HAP-1 (cell line): ENCODE data around the gene CFAP65.

ENCODE experiments used
- DNase-seq, 2 experiments: peaks; one replicate each; pipeline ENCODE4 v3.0.0-alpha.2; 2016 to 2020; ENCODE audit warnings: low spot score in 2 of 2
- H3K27me3 ChIP-seq: fragments of 250-450 bp; sonication (Bioruptor Pico); 2 replicates; pipeline ENCODE4 v1.5.1; 2020; ENCODE audit warnings: low read depth, mild to moderate bottlenecking, moderate library complexity
- H3K36me3 ChIP-seq: fragments of 250-450 bp; sonication (Bioruptor Pico); replicated peaks from 2 replicates; pipeline ENCODE4 v1.5.1; 2020; ENCODE audit warnings: mild to moderate bottlenecking
- H3K4me1 ChIP-seq: fragments of 250-450 bp; sonication (Bioruptor Pico); 2 replicates; pipeline ENCODE4 v1.5.1; 2020; ENCODE audit warnings: mild to moderate bottlenecking
- H3K4me3 ChIP-seq: fragments of 250-450 bp; sonication (Bioruptor Pico); 2 replicates; pipeline ENCODE4 v1.5.1; 2020; ENCODE audit warnings: mild to moderate bottlenecking, moderate library complexity
- H3K9me3 ChIP-seq: fragments of 250-450 bp; sonication (Bioruptor Pico); 2 replicates; pipeline ENCODE4 v1.5.1; 2020; ENCODE audit warnings: mild to moderate bottlenecking, moderate library complexity
- in situ Hi-C: fragments of 300-500 bp; cut with MboI; formaldehyde crosslinking; loops from 3 replicates; pipeline ENCODE4 v1.14.3; 2020; ENCODE audit warnings: low sequenced_read_pairs, inconsistent platforms, mixed read lengths

Gene CFAP65

DNA sequence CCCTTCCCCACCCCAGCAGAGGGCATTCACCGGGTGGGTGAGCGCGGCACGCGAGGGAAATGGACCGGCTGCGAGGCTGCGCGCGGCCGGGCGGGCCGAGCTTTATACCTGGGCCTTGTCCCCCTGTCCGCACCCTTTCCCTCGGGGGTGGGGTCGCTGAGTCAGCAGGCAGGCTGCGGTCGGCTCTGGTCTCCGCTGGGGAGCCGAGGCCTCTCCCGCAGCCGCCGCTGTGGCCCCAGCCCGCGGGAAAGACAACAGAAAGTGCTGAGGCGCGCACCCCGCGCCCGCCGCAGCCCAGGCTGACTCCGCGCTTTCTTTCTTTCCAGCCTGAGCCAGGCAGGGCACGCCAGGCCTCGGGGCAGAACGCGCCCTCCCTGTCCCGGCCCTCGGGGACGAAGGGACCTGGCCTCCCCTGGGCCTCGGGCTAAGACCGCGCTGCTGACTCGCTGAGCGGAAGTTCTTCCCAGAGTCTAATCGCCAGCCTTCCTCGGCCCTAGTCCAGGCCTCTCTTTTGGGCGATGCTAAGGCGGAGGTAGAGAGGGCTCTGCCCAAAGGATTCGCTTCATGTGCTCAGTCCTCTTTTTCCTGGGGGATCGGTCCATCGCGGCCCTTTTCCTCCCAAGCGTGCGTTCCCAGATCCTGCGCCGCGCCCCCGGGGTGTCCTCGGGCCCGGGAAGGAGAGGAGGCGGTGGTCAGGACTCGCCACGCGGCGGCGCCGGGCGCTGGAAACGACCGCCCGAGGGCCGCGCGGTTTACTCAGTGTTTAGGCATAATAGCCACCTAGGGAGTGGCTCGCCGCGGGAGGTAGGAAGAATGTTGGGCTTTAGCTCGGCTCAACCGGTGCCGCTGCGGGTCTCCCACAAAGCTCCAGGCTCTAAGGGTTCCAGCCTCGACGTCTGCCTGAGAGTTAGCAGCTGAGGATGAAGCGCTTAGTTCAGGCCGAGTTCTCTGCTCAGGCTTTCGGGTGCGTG lies 47.7 kb downstream of the CFAP65 start, which contains the start of gene CRYBA2:
TSS of gene CRYBA2 (minus strand) at position 78 of the 971 bp plus-strand sequence. CDS start 246 bp downstream, outside the sequence.
- Histone ChIP-seq H3K27me3 (peaks cover 55% of the 10 kb centered on the region), H3K36me3 (no peaks in the 10 kb centered on the region), H3K4me3 (no peak within 1 kb of the TSS), H3K4me1 (no peaks in the 10 kb centered on the region), H3K9me3 (no peaks in the 10 kb centered on the region)
- in situ Hi-C loops, result no loop called here
- DNase-seq, result peak; percentile 28 to 55

DNA sequence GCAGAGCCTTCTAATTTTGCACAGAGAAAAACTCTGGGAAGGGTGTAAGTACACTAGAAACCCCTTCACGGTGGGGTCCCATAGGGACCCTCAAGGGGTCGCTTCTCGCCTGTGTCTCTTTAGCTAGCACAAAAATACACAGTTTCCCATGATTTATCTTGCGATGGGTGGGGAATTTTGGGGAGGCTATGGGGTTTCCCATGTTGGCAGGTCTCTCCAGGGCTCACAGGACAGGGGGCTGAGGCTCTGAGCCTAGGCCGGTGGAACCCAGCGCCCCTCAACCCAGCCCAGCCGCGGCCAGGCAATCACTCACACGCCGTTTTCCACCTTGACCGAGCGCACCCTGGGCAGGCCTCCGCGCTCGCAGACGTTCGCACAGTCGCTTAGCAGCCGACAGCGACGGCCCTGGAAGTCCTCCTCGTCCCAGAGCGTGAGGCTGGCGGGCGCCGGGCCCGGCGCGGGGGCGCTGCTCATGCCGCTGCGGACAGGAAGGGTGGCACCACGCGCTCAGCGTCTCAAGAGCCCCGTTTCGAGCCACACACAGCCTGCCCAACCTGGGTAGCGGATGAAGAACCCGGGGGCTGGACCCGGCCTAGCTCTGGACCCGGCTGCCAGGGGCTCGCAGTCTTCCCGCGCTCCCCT lies 48.5 kb downstream of the CFAP65 start:
- no peaks in the 10 kb centered on the region for H3K9me3 ChIP-seq
- no peak overlapping the region for H3K4me3 ChIP-seq
- H3K4me1 ChIP-seq, result no peaks in the 10 kb centered on the region
- H3K27me3 ChIP-seq, result peaks cover 63% of the 10 kb centered on the region
- DNase-seq, result no peak
- H3K36me3 ChIP-seq, result no peaks in the 10 kb centered on the region
- in situ Hi-C loops, result no loop called here

GRCh38 chr2:218992196-218992595 lies 49.1 kb downstream of the CFAP65 start:
- Histone ChIP-seq H3K4me3 (no peak overlapping the region), H3K4me1 (no peaks in the 10 kb centered on the region), H3K27me3 (peaks cover 69% of the 10 kb centered on the region), H3K9me3 (no peaks in the 10 kb centered on the region), H3K36me3 (no peaks in the 10 kb centered on the region)
- in situ Hi-C loops, result no loop called here
- DNase-seq, result no peak

DNA sequence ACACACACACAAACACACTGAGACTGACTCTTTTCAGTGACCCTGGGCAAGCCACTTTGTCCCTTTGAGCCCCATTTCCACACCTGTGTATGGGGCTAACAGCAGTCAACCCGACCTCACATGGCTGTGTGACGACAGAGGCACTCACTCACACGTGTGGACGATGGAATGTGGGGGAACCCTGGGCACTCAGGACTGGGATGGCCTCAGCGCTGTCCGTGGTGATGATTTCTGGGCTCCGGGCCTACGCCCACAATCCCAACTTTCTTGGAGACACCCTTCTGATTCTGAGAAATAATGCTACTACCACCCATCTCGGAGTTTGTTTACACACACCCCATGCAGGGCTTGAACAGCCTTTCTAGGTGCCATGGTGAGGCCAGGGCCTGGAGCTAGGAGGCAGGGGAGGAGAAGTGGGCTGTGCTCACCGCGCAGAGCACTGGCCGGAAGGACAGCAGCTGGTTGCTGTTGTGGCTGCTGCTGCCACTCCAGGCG lies 49.6 kb downstream of the CFAP65 start:
- no peak overlapping the region for H3K4me3 ChIP-seq
- no peaks in the 10 kb centered on the region for H3K9me3 ChIP-seq
- no peaks in the 10 kb centered on the region for H3K36me3 ChIP-seq
- no peaks in the 10 kb centered on the region for H3K4me1 ChIP-seq
- H3K27me3 ChIP-seq, result peaks cover 74% of the 10 kb centered on the region
- no peak for DNase-seq
- in situ Hi-C loops, result no loop called here

DNA sequence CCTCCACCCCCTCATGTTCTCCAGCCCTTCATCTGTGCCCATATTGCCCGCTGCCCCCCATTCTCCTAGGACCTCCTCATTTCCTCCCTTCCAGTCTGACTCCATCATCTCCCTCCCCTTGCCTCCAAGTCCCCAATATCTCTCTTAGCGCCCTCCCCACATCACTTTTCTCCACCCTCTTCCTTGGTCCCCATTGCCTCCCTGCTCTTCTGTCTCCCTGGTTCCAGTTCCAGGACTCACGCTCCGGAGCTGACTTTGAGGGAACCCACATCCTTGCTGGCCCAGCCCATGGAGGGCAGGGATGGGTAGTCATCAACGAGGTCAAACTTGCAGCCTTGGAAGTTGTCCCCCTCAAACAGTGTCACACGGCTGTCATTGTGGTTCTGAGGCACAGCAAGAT lies 50.7 kb downstream of the CFAP65 start:
- Histone ChIP-seq H3K27me3 (peaks cover 85% of the 10 kb centered on the region), H3K36me3 (no peaks in the 10 kb centered on the region), H3K9me3 (no peaks in the 10 kb centered on the region), H3K4me3 (no peak overlapping the region), H3K4me1 (no peaks in the 10 kb centered on the region)
- in situ Hi-C loops, result no loop called here
- no peak for DNase-seq

DNA sequence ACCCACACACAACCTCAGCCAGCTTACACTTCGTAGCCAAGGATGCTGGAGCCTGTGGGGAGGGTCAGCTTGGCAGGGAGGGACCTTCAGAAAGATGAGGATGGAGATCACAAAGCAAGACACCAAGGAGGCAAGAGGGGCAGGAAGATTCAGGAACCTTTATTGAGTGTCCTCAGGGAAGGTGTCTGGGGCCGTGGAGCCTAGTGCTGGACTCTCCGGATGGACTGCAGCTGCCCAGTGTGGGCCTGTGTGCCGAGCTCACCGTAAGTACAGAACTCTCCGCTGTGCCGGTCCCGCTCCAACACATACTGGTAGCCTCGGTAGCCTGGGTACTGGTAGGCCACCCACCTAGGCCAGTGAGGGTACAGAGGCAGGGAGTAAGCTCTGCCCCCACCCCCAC lies 51.3 kb downstream of the CFAP65 start:
- Histone ChIP-seq H3K27me3 (peaks cover 89% of the 10 kb centered on the region), H3K9me3 (no peaks in the 10 kb centered on the region), H3K4me1 (no peaks in the 10 kb centered on the region), H3K4me3 (no peak overlapping the region), H3K36me3 (no peaks in the 10 kb centered on the region)
- in situ Hi-C loops, result no loop called here
- DNase-seq, result no peak

GRCh38 chr2:218988650-218989049 lies 52.7 kb downstream of the CFAP65 start:
- no peak overlapping the region for H3K4me3 ChIP-seq
- no peaks in the 10 kb centered on the region for H3K36me3 ChIP-seq
- H3K27me3 ChIP-seq, result peaks cover 93% of the 10 kb centered on the region
- H3K4me1 ChIP-seq, result no peaks in the 10 kb centered on the region
- no peaks in the 10 kb centered on the region for H3K9me3 ChIP-seq
- in situ Hi-C loops, result no loop called here
- DNase-seq, result no peak

DNA sequence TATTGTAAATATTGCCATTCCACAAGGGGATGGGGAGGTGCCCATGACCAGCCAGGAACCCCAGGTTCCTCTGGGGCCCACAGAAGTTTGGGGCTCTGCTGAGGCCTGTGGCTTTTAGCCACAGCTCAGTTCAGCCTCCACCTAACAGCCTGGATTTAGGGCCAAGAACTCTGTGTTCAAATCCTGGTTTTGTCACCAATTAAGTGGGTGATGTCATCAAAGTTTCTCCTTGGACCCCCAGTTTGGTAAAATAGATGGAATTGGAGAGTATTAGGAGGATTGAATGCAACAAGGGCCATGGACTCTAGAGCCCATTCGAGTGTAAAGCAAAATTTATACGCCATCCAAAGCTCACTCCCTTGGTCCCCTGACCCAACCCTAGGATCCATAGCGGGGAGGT lies 53.2 kb downstream of the CFAP65 start:
- Histone ChIP-seq H3K36me3 (no peaks in the 10 kb centered on the region), H3K4me3 (no peak overlapping the region), H3K27me3 (peaks cover 93% of the 10 kb centered on the region), H3K9me3 (no peaks in the 10 kb centered on the region), H3K4me1 (no peaks in the 10 kb centered on the region)
- in situ Hi-C loops, result no loop called here
- no peak for DNase-seq

GRCh38 chr2:218986148-218986761 lies 55.1 kb downstream of the CFAP65 start:
- Histone ChIP-seq H3K4me3 (no peak overlapping the region), H3K4me1 (no peaks in the 10 kb centered on the region), H3K27me3 (peaks cover 94% of the 10 kb centered on the region), H3K9me3 (no peaks in the 10 kb centered on the region), H3K36me3 (no peaks in the 10 kb centered on the region)
- in situ Hi-C loops, result no loop called here
- DNase-seq, result no peak

DNA sequence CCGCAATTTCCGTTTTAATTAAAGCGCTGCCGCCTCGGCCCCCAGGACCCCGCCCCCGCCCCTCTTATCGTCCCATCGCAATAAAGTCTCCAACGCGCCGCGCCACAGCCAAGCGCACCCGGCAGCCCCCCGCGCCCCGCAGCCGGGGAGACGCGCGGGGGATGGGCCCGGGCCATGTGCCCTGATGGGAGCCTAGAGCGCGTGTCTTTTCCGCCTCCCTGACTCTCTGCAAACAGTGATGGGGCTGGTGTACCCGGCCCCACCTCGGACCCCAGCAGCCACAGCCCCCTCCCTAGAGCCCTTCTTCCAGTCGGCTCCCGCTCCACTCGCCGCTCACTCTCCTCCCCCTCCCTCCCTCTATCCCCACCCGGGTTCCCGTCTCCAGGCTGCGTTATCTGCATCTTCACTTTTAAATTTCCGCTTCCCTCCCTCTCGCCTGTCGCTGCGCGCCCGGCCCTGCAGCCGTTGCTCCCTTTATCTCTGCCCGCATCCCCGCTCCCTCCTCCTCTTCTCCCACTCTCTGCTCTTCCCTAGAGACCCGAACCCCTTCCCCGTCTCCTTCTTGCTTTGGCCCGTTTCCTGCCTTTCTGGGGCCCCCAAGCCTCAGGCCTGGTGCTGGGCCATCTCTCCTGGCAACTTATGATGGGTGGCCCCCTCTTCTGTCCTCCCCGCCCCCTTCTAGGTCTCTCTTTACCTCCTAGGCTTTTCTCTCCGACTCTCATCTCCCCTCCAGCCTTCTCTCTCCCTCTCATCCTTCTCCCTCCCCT lies 55.8 kb downstream of the CFAP65 start:
- DNase-seq, result no peak
- Histone ChIP-seq H3K36me3 (no peaks in the 10 kb centered on the region), H3K4me3 (no peak overlapping the region), H3K4me1 (no peaks in the 10 kb centered on the region), H3K9me3 (no peaks in the 10 kb centered on the region), H3K27me3 (peaks cover 93% of the 10 kb centered on the region)
- in situ Hi-C loops, result no loop called here

DNA sequence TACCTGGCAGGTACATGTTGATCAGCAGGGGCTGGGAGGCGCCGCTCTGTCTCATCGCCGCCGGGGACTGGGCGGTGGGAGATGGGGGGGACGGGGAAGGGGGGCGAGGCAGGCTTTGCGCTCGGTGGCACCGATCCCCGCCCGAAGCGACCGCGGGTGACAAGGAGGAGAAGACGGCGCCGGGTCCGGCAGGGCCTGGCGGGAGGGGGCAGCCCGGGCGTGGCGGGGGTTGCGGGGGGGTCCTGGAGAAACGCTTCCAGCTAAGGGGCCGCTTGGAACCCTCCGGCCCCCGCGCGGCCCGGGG lies 56.3 kb downstream of the CFAP65 start, which contains the start of gene FEV:
TSS of gene FEV (minus strand) at position 164 of the 304 bp plus-strand sequence. CDS start at position 55, 109 bp downstream.
- in situ Hi-C loops, result no loop called here
- Histone ChIP-seq H3K36me3 (no peaks in the 10 kb centered on the region), H3K4me3 (no peak within 1 kb of the TSS), H3K9me3 (no peaks in the 10 kb centered on the region), H3K27me3 (peaks cover 90% of the 10 kb centered on the region), H3K4me1 (no peaks in the 10 kb centered on the region)
- no peak for DNase-seq

GRCh38 chr2:218984239-218985020 lies 56.9 kb downstream of the CFAP65 start:
- Histone ChIP-seq H3K36me3 (no peaks in the 10 kb centered on the region), H3K9me3 (no peaks in the 10 kb centered on the region), H3K4me3 (no peak overlapping the region), H3K4me1 (no peaks in the 10 kb centered on the region), H3K27me3 (peaks cover 84% of the 10 kb centered on the region)
- no peak for DNase-seq
- in situ Hi-C loops, result no loop called here

- no peak for DNase-seq
- Histone ChIP-seq H3K36me3 (no peaks in the 10 kb centered on the region), H3K9me3 (no peaks in the 10 kb centered on the region), H3K4me3 (no peak overlapping the region), H3K4me1 (no peaks in the 10 kb centered on the region), H3K27me3 (peaks cover 79% of the 10 kb centered on the region)
- in situ Hi-C loops, result no loop called here
Measured at GRCh38 chr2:218983934-218984238, 57.4 kb downstream of the CFAP65 start.
